ENCODE results near the gene PPFIA4. TPM values are rescaled to one million over a fixed set of nuclear protein-coding genes. Genes with fewer than 3 reads are reported as not detected.

PPFIA4 gene
- polyA plus RNA-seq, 1 of the 3 experiments (the other 2 are of a cell fraction): 4.4 TPM

DNA sequence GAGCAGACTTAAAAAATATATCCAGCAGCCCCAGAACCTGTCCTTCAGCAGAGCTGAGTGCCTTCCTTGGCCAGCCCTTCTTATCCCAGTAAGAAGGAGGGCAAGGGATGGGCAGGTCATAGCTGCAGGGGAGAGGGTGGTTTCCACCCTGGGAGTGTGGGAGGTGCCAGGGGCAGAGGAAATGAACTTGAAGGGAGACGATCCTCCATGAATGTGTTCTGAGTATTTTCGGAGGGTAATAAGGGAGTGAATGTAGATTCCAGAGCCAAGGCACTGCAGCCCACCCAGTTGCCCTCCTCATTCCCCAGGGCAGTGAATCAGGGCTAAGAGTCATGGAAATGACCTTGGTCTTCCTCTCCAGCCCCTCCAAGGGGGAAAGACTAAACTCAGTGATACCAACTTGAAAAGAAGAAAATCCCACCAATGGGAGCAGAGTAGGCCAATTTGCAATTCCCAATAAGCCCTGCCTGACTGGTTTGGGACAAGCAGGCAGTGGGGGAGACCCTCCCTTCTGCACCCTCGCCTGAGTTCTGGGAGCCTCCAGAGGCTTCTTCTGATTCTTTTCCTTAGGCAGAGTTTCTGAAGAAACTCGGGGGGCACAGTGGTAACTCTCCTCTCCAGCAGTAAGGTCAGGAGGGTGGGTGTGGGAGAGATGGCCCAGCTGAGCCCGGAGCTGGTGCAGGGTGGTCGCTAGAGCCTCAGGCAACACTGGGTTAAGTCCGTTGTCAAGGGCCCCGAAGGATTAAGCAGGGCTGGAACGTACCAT is 55.4 kb downstream of the PPFIA4 start:
- no peaks in the 10 kb centered on the region for H3K27me3 ChIP-seq (ENCODE audit: insufficient read depth)
- WGBS (ENCODE audit: low lambda C conversion rate): 55% methylated on average over 7 of the region's 9 CpGs
- no peak overlapping the region for H3K4me2 ChIP-seq

More for the DNA sequence above, 55.4 kb downstream of the PPFIA4 start:
- Histone ChIP-seq H3K9me2 (no peaks in the 10 kb centered on the region), H3K4me1 (ENCODE audit: control insufficient read depth in 1 of 2, insufficient read depth in 2 of 2, low read depth in 1 of 2, low read length in 1 of 2) (no peaks in the 10 kb centered on the region; a peak in 1 of 4 replicates), H3K27ac (ENCODE audit: low read depth in 2 of 2, low read length in 1 of 2) (no peak overlapping the region), H3K79me2 (ENCODE audit: insufficient read depth) (no peaks in the 10 kb centered on the region), H3F3A (replicated peaks; ENCODE audit: insufficient read depth) (no peaks in the 10 kb centered on the region), H3K4me3 (ENCODE audit: low read depth in 2 of 2, low read length in 1 of 2) (no peak overlapping the region), H3K9me3 (no peaks in the 10 kb centered on the region), H2AFZ (ENCODE audit: low read depth) (no peak overlapping the region), H3K9ac (no peak overlapping the region), H3K36me3 (replicated peaks in 1 of 2; ENCODE audit: control insufficient read depth in 1 of 2, insufficient read depth in 2 of 2, low read length in 1 of 2) (no peaks in the 10 kb centered on the region), H4K20me1 (ENCODE audit: insufficient read depth) (no peaks in the 10 kb centered on the region)
- POLR2A ChIA-PET: no interaction called here
- DNase-seq: no peak
- TF ChIP-seq CTCF (IDR thresholded peaks at IDR 0.05): no peak
- TF ChIP-seq RAD21 (IDR thresholded peaks at IDR 0.05; ENCODE audit: low read length): no peak
- TF ChIP-seq, protein P1, sequence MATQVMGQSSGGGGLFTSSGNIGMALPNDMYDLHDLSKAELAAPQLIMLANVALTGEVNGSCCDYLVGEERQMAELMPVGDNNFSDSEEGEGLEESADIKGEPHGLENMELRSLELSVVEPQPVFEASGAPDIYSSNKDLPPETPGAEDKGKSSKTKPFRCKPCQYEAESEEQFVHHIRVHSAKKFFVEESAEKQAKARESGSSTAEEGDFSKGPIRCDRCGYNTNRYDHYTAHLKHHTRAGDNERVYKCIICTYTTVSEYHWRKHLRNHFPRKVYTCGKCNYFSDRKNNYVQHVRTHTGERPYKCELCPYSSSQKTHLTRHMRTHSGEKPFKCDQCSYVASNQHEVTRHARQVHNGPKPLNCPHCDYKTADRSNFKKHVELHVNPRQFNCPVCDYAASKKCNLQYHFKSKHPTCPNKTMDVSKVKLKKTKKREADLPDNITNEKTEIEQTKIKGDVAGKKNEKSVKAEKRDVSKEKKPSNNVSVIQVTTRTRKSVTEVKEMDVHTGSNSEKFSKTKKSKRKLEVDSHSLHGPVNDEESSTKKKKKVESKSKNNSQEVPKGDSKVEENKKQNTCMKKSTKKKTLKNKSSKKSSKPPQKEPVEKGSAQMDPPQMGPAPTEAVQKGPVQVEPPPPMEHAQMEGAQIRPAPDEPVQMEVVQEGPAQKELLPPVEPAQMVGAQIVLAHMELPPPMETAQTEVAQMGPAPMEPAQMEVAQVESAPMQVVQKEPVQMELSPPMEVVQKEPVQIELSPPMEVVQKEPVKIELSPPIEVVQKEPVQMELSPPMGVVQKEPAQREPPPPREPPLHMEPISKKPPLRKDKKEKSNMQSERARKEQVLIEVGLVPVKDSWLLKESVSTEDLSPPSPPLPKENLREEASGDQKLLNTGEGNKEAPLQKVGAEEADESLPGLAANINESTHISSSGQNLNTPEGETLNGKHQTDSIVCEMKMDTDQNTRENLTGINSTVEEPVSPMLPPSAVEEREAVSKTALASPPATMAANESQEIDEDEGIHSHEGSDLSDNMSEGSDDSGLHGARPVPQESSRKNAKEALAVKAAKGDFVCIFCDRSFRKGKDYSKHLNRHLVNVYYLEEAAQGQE (IDR thresholded peaks at IDR 0.05; ENCODE audit: low read depth, low read length): no peak
- no peak for TF ChIP-seq GABPA (IDR thresholded peaks at IDR 0.05; ENCODE audit: low read depth)
- no peak for TF ChIP-seq FOSL2 (IDR thresholded peaks at IDR 0.05; ENCODE audit: borderline replicate concordance, low read depth)
- no peak for TF ChIP-seq JUND (IDR thresholded peaks at IDR 0.05)
- TF ChIP-seq RFX5 (IDR thresholded peaks at IDR 0.05; ENCODE audit: low read length): no peak
- no peak for TF ChIP-seq SIN3A (IDR thresholded peaks at IDR 0.05; ENCODE audit: borderline replicate concordance, low read depth, low read length)
- TF ChIP-seq USF2 (IDR thresholded peaks at IDR 0.05; ENCODE audit: borderline replicate concordance, low read depth, low read length): no peak
- CTCF ChIA-PET: interaction anchor here (0.9 to 3.5 kb wide), 5 partner anchors 26 to 134 kb away, joined by 3 to 18 read pairs (median 4); no protein-coding TSS in a partner anchor
